NOMO-1 treated with dmso at 0.1 percent for 144 hours (cell line): ENCODE data around the gene MTPN.

ENCODE experiments used
- DNase-seq: peaks from one replicate; lab custom pipeline; 2025; ENCODE audit not compliant: unreplicated experiment; lab: John Stamatoyannopoulos, UW

The MTPN gene

GRCh38 chr7:135958173-135958572, 19.0 kb downstream of the MTPN start:
- DNase-seq = no peak

GRCh38 chr7:135957627-135958026, 19.5 kb downstream of the MTPN start:
- no peak for DNase-seq

- DNase-seq = no peak
Measured at GRCh38 chr7:135956393-135956792, 20.8 kb downstream of the MTPN start.

GRCh38 chr7:135950972-135951371, 26.2 kb downstream of the MTPN start:
- no peak for DNase-seq

- no peak for DNase-seq
Measured at GRCh38 chr7:135950429-135950828, 26.7 kb downstream of the MTPN start.

- no peak for DNase-seq
Measured at GRCh38 chr7:135946289-135947055, 30.7 kb downstream of the MTPN start.

- no peak for DNase-seq
Measured at GRCh38 chr7:135944753-135945152, 32.4 kb downstream of the MTPN start.

- DNase-seq = no peak
Measured at GRCh38 chr7:135943134-135943879, 33.9 kb downstream of the MTPN start.

- no peak for DNase-seq
Measured at GRCh38 chr7:135942614-135943013, 34.5 kb downstream of the MTPN start.

- DNase-seq = no peak
Measured at GRCh38 chr7:135940077-135941075, 36.8 kb downstream of the MTPN start.

GRCh38 chr7:135939261-135939812, 37.8 kb downstream of the MTPN start:
- DNase-seq = no peak

GRCh38 chr7:135938563-135938962, 38.6 kb downstream of the MTPN start:
- no peak for DNase-seq

GRCh38 chr7:135938086-135938485, 39.1 kb downstream of the MTPN start:
- DNase-seq = no peak

GRCh38 chr7:135936497-135937217, 40.5 kb downstream of the MTPN start:
- DNase-seq = no peak

- DNase-seq = no peak
Measured at GRCh38 chr7:135934651-135935050, 42.5 kb downstream of the MTPN start.

GRCh38 chr7:135933509-135934188, 43.5 kb downstream of the MTPN start:
- no peak for DNase-seq

- DNase-seq = no peak
Measured at GRCh38 chr7:135932131-135932530, 45.0 kb downstream of the MTPN start.

GRCh38 chr7:135930565-135931461, 46.3 kb downstream of the MTPN start:
- DNase-seq = no peak

- no peak for DNase-seq
Measured at GRCh38 chr7:135929722-135930141, 47.4 kb downstream of the MTPN start.
